HepG2 (cell line): ENCODE measurements around the gene STX10. TPM values are rescaled to one million over a fixed set of nuclear protein-coding genes. Genes with fewer than 3 reads are reported as not detected.

ENCODE experiments used
- BRD4 ChIP-seq: sonication (generic); formaldehyde crosslinking; IDR thresholded peaks from 2 replicates; pipeline ENCODE4 v1.4.0; 2020; ENCODE audit warnings: missing genetic modification reagents
- KAT2B ChIP-seq: fragments of 150-350 bp; IDR thresholded peaks from 2 replicates; pipeline ENCODE4 v1.6.1; 2014; ENCODE audit warnings: low read depth, low read length, borderline replicate concordance
- KDM1A ChIP-seq: IDR thresholded peaks from 2 replicates; pipeline ENCODE4 v1.6.1; 2016; ENCODE audit warnings: missing compliant biosample characterization
- KDM4B ChIP-seq: sonication (generic); formaldehyde crosslinking; IDR thresholded peaks from 2 replicates; pipeline ENCODE4 v1.4.0; 2020; ENCODE audit warnings: missing genetic modification reagents
- LCORL ChIP-seq, 2 experiments: fragments of 450-650 bp in 1 of 2; sonication (generic) in 1 of 2; formaldehyde crosslinking in 1 of 2; IDR thresholded peaks; 2 replicates each; pipeline versions ENCODE4 v1.5.0 to v1.6.1; 2017 to 2020; ENCODE audit warnings: antibody characterized with exemption in 1 of 2, missing genetic modification reagents in 1 of 2
- MAZ ChIP-seq, 2 experiments: sonication (generic) in 1 of 2; formaldehyde crosslinking in 1 of 2; IDR thresholded peaks; 2 replicates each; pipeline versions ENCODE4 v1.5.0 to v1.6.1; 2012 to 2020; ENCODE audit warnings: low read depth in 2 of 2, mild to moderate bottlenecking in 2 of 2, borderline replicate concordance in 1 of 2, improper control_type of control experiment in 1 of 2, low read length in 1 of 2, missing genetic modification reagents in 1 of 2, moderate library complexity in 1 of 2
- MXI1 ChIP-seq: IDR thresholded peaks from 3 replicates; pipeline ENCODE4 v1.6.1; 2012; ENCODE audit warnings: low read depth, low read length, inconsistent platforms, borderline replicate concordance
- NCOA2 ChIP-seq: sonication (generic); formaldehyde crosslinking; IDR thresholded peaks from 2 replicates; pipeline ENCODE4 v1.8.0; 2022; ENCODE audit warnings: inconsistent platforms
- NFKB2 ChIP-seq: sonication (generic); formaldehyde crosslinking; IDR thresholded peaks from 2 replicates; pipeline ENCODE4 v1.4.0; 2020; ENCODE audit warnings: missing genetic modification reagents, borderline replicate concordance
- NR2F1 ChIP-seq, 2 experiments: fragments of 450-650 bp in 1 of 2; formaldehyde crosslinking in 1 of 2; IDR thresholded peaks; 2 replicates each; pipeline versions ENCODE4 v1.5.0 to v1.6.1; 2016 to 2020; ENCODE audit warnings: mild to moderate bottlenecking in 1 of 2, missing compliant biosample characterization in 1 of 2, missing genetic modification reagents in 1 of 2, moderate library complexity in 1 of 2
- RORA ChIP-seq: sonication (generic); formaldehyde crosslinking; IDR thresholded peaks from 2 replicates; pipeline ENCODE4 v1.5.0; 2020; ENCODE audit warnings: mild to moderate bottlenecking, missing genetic modification reagents, moderate library complexity
- SAP130 ChIP-seq: IDR thresholded peaks from 2 replicates; pipeline ENCODE4 v1.6.1; 2016; ENCODE audit warnings: low read depth
- SIN3A ChIP-seq: IDR thresholded peaks from 2 replicates; pipeline ENCODE4 v1.6.1; 2011; ENCODE audit warnings: low read depth, mild to moderate bottlenecking, control low read depth, low read length, borderline replicate concordance
- SOX13 ChIP-seq, 3 experiments: fragments of 450-650 bp in 1 of 3; sonication (generic) in 1 of 3; formaldehyde crosslinking in 1 of 3; IDR thresholded peaks in 2 of 3; conservative IDR thresholded peaks in 1 of 3; 2 replicates each; pipeline versions ENCODE4 v1.5.0 to v1.6.1; 2016 to 2020; ENCODE audit warnings: antibody characterized with exemption in 1 of 3, mild to moderate bottlenecking in 1 of 3, missing compliant biosample characterization in 1 of 3, missing genetic modification reagents in 1 of 3, moderate library complexity in 1 of 3
- SOX5 ChIP-seq: IDR thresholded peaks from 2 replicates; pipeline ENCODE4 v1.6.1; 2016; ENCODE audit warnings: borderline replicate concordance
- ZNF224 ChIP-seq: sonication (generic); formaldehyde crosslinking; IDR thresholded peaks from 2 replicates; pipeline ENCODE4 v1.5.0; 2020; ENCODE audit warnings: mild to moderate bottlenecking, missing genetic modification reagents
- ZNF3 ChIP-seq: IDR thresholded peaks from 2 replicates; pipeline ENCODE4 v1.7.0; 2017; ENCODE audit warnings: inconsistent platforms
- ZNF678 ChIP-seq: sonication (generic); formaldehyde crosslinking; IDR thresholded peaks from 2 replicates; pipeline ENCODE4 v1.4.0; 2020; ENCODE audit warnings: mild to moderate bottlenecking, missing genetic modification reagents
- ZNF740 ChIP-seq: sonication (generic); formaldehyde crosslinking; IDR thresholded peaks from 2 replicates; pipeline ENCODE4 v1.4.0; 2020; ENCODE audit warnings: missing genetic modification reagents
- ZNF747 ChIP-seq: sonication (generic); formaldehyde crosslinking; IDR thresholded peaks from 2 replicates; pipeline ENCODE4 v1.8.1; 2023; ENCODE audit warnings: missing genetic modification reagents, mild to moderate bottlenecking, borderline replicate concordance
- polyA plus RNA-seq, 8 experiments: library from polyadenylated mRNA; depleted of rRNA in 3 of 8; stranded (reverse) in 7 of 8; unstranded in 1 of 8; fragments of >200 nt; fragmentation: Illumina TruSeq in 4 of 8; extraction: Trizol in 4 of 8; gene quantifications; 2 replicates each; pipeline versions ENCODE4 v1.2.1 to v1.2.3, GENCODE V29; 2011 to 2016; ENCODE audit warnings: low read depth in 4 of 8, missing spikeins in 1 of 8, mixed read lengths in 1 of 8; ENCODE audit not compliant: insufficient read depth in 1 of 8
- total RNA-seq, 5 experiments: library from RNA; depleted of rRNA; stranded (reverse); fragments of >200 nt; fragmentation: Illumina TruSeq; extraction: Trizol; gene quantifications; 2 replicates each; pipeline ENCODE4 v1.2.3, GENCODE V29; 2016; ENCODE audit warnings: low read depth in 1 of 5
- TF ChIP-seq, protein P1 (sequence below): sonication (generic); formaldehyde crosslinking; IDR thresholded peaks from 2 replicates; pipeline ENCODE4 v1.4.0; 2020; ENCODE audit warnings: missing genetic modification reagents, borderline replicate concordance

The STX10 gene
- total and polyA plus RNA-seq, 2 of the 13 experiments (the other 11 are each of a cell fraction or from before 2014, with no cell fraction given): 47.9 to 66.4 TPM

DNA sequence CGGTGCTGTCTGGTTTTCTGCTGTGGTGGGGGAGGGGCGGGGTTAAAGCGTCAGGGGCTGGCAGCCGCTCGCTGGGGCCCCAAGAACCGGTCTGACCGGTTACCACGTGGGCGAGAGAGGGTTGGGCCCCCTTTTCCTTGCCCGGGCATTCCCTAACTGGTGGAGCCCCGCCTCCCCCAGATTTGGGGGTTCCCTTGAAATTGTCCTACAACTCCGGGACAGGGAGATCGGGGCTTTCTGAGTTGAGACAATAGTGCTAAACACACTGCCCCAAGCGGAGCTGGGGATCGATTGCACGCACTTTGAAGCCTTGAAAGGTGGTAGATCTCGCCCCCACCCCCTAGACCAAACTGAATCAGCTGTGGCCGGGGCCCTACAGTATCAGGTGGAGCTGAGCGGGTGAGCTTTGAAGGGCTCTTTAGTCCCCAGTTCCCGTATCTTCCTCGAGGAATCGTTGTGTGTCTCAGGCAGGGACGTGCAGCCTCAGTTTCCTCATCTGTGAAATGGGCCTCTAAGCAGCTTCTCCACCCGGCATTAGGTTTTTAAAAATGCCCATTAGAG, 4.8 kb upstream of the STX10 start (continued):
- TF ChIP-seq RORA (CRISPR knock-in tag): no peak
- TF ChIP-seq NR2F1 (CRISPR knock-in tag; IDR thresholded peaks at IDR 0.05): no peak
- TF ChIP-seq ZNF224 (CRISPR knock-in tag): no peak
- peak; percentile 79; the same call in 1 of the 2 replicates for TF ChIP-seq SIN3A
- TF ChIP-seq ZNF678 (CRISPR knock-in tag): no peak
- TF ChIP-seq ZNF747 (CRISPR knock-in tag): peak; percentile 1; the same call in 1 of the 2 replicates
- 0 out of 2 replicates have a peak, but pooled peaks have one; percentile 26 for TF ChIP-seq BRD4
- TF ChIP-seq SOX13 (IDR thresholded peaks at IDR 0.05): peak; percentile 25; the same call in 1 of the 2 replicates
- TF ChIP-seq SOX13 (CRISPR knock-in tag; conservative IDR thresholded peaks at IDR 0.05 in 1 of 2, IDR thresholded peaks at IDR 0.05 in 1 of 2): no peak; a peak in 1 of 4 replicates
- TF ChIP-seq KDM4B (CRISPR knock-in tag): 0 out of 2 replicates have a peak, but pooled peaks have one; percentile 7
- TF ChIP-seq, protein P1, sequence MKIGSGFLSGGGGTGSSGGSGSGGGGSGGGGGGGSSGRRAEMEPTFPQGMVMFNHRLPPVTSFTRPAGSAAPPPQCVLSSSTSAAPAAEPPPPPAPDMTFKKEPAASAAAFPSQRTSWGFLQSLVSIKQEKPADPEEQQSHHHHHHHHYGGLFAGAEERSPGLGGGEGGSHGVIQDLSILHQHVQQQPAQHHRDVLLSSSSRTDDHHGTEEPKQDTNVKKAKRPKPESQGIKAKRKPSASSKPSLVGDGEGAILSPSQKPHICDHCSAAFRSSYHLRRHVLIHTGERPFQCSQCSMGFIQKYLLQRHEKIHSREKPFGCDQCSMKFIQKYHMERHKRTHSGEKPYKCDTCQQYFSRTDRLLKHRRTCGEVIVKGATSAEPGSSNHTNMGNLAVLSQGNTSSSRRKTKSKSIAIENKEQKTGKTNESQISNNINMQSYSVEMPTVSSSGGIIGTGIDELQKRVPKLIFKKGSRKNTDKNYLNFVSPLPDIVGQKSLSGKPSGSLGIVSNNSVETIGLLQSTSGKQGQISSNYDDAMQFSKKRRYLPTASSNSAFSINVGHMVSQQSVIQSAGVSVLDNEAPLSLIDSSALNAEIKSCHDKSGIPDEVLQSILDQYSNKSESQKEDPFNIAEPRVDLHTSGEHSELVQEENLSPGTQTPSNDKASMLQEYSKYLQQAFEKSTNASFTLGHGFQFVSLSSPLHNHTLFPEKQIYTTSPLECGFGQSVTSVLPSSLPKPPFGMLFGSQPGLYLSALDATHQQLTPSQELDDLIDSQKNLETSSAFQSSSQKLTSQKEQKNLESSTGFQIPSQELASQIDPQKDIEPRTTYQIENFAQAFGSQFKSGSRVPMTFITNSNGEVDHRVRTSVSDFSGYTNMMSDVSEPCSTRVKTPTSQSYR: peak; percentile 77
- TF ChIP-seq MXI1: peak; percentile 40; the same call in 1 of the 3 replicates
- TF ChIP-seq MAZ (IDR thresholded peaks at IDR 0.05; ENCODE audit: borderline replicate concordance, low read depth, low read length): 0 out of 2 replicates have a peak, but pooled peaks have one; percentile 26
- TF ChIP-seq MAZ (CRISPR knock-in tag; IDR thresholded peaks at IDR 0.05; ENCODE audit: low read depth): no peak; the same call in 1 of the 2 replicates
- peak; percentile 48; the same call in 1 of the 2 replicates for TF ChIP-seq SAP130 (CRISPR knock-in tag)
- TF ChIP-seq NFKB2 (CRISPR knock-in tag): 0 out of 2 replicates have a peak, but pooled peaks have one; percentile 50
- no peak for TF ChIP-seq ZNF740 (CRISPR knock-in tag)
- TF ChIP-seq SOX5 (CRISPR knock-in tag): no peak
- TF ChIP-seq KDM1A: peak; percentile 98
- TF ChIP-seq KAT2B: no peak
- TF ChIP-seq LCORL (IDR thresholded peaks at IDR 0.05): no peak
- 0 out of 2 replicates have a peak, but pooled peaks have one; percentile 3 for TF ChIP-seq LCORL (CRISPR knock-in tag; IDR thresholded peaks at IDR 0.05)
- no peak for TF ChIP-seq NCOA2 (CRISPR knock-in tag)
- peak; percentile 60; the same call in 1 of the 2 replicates for TF ChIP-seq ZNF3 (CRISPR knock-in tag)
